Stimulated activated CD4-positive, alpha-beta T cell treated with anti-CD3 and anti-CD28 coated beads, Interleukin-4, amount 100 ng/mL, for 4 hours (primary cell): ENCODE results near the gene GRIK1.

Experiments used
- DNase-seq, 2 experiments: peaks; one replicate each; pipeline ENCODE4 v3.0.0-alpha.2; 2020

GRIK1 gene

GRCh38 chr21:29826386-29826785 is 113.4 kb downstream of the GRIK1 start:
- DNase-seq, result no peak

- no peak for DNase-seq
Measured at GRCh38 chr21:29825936-29826335, 113.9 kb downstream of the GRIK1 start.

GRCh38 chr21:29825345-29825744 is 114.5 kb downstream of the GRIK1 start:
- DNase-seq, result no peak

- DNase-seq, result no peak
Measured at GRCh38 chr21:29822064-29822463, 117.7 kb downstream of the GRIK1 start.

- no peak for DNase-seq
Measured at GRCh38 chr21:29821230-29821629, 118.6 kb downstream of the GRIK1 start.

GRCh38 chr21:29819675-29820326 is 120.0 kb downstream of the GRIK1 start:
- DNase-seq, result no peak

- DNase-seq, result no peak
Measured at GRCh38 chr21:29818383-29818921, 121.3 kb downstream of the GRIK1 start.

- no peak for DNase-seq
Measured at GRCh38 chr21:29817450-29817849, 122.3 kb downstream of the GRIK1 start.

- DNase-seq, result no peak
Measured at GRCh38 chr21:29812947-29813346, 126.8 kb downstream of the GRIK1 start.

GRCh38 chr21:29810871-29811270 is 128.9 kb downstream of the GRIK1 start:
- DNase-seq, result no peak

GRCh38 chr21:29808153-29808552 is 131.6 kb downstream of the GRIK1 start:
- DNase-seq, result no peak

GRCh38 chr21:29805105-29805504 is 134.7 kb downstream of the GRIK1 start:
- no peak for DNase-seq

- no peak for DNase-seq
Measured at GRCh38 chr21:29803191-29803590, 136.6 kb downstream of the GRIK1 start.

- DNase-seq, result no peak
Measured at GRCh38 chr21:29801122-29801521, 138.7 kb downstream of the GRIK1 start.

- no peak for DNase-seq
Measured at GRCh38 chr21:29800056-29800455, 139.7 kb downstream of the GRIK1 start.

- DNase-seq, result no peak
Measured at GRCh38 chr21:29798840-29799239, 141.0 kb downstream of the GRIK1 start.

- DNase-seq, result no peak
Measured at GRCh38 chr21:29797155-29797554, 142.6 kb downstream of the GRIK1 start.

- no peak for DNase-seq
Measured at GRCh38 chr21:29793712-29794111, 146.1 kb downstream of the GRIK1 start.

GRCh38 chr21:29789393-29789792 is 150.4 kb downstream of the GRIK1 start:
- no peak for DNase-seq

- DNase-seq, result no peak
Measured at GRCh38 chr21:29788752-29789151, 151.0 kb downstream of the GRIK1 start.

- no peak for DNase-seq
Measured at GRCh38 chr21:29787361-29787909, 152.4 kb downstream of the GRIK1 start.

- no peak for DNase-seq
Measured at GRCh38 chr21:29786496-29787360, 153.1 kb downstream of the GRIK1 start.

GRCh38 chr21:29777160-29777559 is 162.6 kb downstream of the GRIK1 start:
- DNase-seq, result no peak

- DNase-seq, result no peak
Measured at GRCh38 chr21:29775462-29775861, 164.3 kb downstream of the GRIK1 start.
